HG02678 (cell line): ENCODE results near the gene CAMK1D.
"Not testable (repeated sequence)": the region's sequence is repeated elsewhere in the genome, so short reads cannot be mapped to it uniquely, and the experiment has no call there.

Experiments used
- ATAC-seq: cut with Tn5 transposase; IDR thresholded peaks from one replicate; pipeline ENCODE4 v1.9.1; 2021; ENCODE audit warnings: mild to moderate bottlenecking, moderate library complexity; ENCODE audit not compliant: unreplicated experiment

CAMK1D gene

DNA sequence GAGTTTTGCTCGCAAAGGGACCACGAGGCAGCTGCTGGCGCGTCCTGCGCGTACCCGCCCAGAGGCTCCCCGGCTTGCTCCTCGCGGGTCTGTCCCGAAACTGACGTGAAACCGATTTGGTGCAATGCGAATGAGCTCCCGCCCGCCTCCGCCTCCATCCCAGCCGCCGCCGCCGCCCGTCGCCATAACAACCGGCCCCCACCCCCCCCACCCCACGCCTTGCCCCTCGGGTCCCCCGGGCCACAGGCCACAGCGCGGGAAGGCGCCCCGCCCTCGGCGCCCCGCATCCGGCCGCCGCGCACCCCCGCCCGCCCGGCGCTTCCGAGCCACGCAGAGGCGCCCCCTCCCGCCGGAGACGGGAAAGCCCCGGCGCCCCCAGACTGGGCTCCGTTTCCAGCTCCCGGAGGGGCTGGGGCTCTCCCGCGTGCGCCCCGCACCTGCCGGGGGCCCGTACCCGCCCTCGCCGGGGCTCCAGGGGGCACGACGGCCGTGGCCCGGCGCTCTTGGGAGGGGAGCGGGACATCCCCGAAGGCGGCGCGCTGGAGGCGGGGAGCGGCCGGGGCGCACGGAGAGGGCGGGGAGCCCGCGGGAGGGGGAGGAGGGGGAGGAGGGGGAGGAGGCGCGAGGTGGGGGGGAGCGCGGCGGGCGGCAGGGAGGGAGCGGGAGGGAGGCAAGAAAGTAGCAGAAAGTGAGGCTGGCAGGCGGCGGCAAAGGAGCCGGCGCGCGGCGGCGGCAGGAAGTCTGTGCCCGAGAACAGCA, at the start of gene CAMK1D:
CAMK1D (plus strand) TSS at position 678 of the 759 bp plus-strand sequence.
- peak; percentile 47 for ATAC-seq

GRCh38 chr10:12301036-12301435, 48.3 kb upstream of the CAMK1D start:
- ATAC-seq, result not testable (repeated sequence)

GRCh38 chr10:12308057-12308456, 41.3 kb upstream of the CAMK1D start:
- ATAC-seq, result no peak

DNA sequence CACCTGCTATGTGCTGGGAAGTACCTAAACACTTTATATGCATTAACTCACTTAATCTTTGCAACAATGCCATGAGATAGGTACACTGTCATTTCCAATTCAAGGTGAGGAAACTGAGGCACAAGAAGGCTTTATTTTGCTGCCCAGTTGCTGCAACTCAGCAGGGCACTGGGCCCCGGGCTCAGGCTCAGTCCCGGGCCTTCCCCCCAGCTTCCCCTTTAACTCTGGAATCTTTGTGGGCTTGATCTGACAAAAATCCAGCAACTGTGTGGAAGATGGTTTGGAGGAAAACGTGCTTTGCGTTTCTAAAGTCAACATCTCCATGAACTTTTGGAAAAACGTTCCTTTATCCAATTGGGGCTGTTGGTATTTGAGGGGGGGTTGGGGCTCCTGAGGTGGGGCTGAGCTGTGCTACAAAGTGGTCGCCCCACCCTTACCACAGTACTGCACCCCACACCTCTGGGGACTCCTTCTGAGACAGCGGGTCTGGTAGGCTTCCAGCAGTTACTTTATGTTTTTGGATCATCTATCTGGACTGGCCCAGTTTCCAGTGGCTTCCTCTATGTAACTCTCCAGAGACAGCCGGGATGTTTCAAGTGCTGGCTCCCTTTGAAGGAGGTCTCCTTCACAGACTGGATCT, 40.5 kb upstream of the CAMK1D start:
- ATAC-seq, result no peak

DNA sequence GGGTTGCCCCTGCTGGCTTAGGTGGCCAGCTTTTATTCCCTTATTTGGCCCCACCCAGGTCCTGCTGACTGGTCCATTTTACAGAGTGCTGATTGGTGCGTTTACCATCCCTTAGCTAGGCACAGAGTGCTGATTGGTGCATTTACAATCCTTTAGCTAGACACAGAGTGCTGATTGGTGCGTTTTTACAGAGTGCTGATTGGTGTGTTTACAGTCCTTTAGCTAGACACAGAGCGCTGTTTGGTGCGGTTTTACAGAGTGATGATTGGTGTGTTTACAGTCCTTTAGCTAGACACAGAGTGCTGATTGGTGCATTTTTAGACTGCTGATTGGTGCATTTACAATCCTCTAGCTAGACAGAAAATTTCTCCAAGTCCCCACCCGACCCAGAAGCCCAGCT, 39.6 kb upstream of the CAMK1D start:
- ATAC-seq, result not testable (repeated sequence)

DNA sequence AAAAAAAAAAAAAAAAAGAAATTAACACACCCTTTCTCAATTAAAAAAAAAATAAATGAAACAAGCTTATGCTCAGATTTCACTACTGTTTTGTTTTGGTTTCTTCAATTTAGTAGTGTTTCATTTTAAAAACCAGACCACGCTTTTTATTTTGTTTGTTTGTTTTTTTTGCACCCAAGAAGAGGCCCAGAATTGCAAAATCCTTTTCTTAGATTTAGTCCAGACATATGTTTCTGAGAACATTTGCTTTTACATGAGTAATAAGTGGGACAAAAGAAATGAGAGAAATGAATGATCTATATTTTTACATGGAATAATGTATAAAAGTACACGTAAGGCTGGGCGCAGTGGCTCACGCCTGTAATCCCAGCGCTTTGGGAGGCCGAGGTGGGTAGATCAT, 34.5 kb upstream of the CAMK1D start:
- no peak for ATAC-seq

DNA sequence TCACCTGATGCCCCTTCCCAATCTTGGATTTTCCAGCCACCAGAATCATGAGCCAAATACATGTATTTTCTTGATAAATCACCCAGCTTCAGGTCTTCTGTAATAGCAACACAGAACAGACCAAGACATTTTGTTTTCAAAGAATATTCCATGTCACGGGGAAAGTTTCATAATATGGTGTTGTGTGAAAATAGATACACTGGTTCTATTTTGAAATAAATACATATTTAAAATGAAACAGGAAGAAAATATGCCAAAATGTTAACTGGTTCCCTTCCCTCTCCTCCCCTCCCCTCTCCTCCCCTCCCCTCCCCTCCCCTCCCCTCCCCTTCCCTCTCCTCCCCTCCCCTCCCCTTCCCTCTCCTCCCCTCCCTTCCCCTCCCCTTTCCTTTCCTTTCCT, 30.3 kb upstream of the CAMK1D start:
- ATAC-seq, result no peak

DNA sequence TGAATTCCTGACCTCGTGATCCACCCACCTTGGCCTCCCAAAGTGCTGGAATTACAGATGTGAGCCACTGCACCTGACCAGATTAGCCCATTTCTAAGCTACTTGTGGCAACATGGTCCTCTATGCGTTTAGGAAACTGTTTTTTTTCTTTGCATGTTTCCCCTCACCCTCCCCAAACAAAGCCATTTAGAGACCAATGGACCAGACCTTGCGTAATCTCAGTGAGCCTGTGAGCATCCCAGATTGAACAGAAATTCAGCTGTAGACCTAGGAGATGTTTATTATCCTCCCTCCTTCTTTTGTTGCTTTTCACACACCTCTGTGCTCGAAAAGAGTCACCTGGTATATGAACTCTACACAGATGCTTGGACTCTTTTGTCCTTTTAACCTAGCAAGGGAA, 28.5 kb upstream of the CAMK1D start:
- ATAC-seq, result no peak

DNA sequence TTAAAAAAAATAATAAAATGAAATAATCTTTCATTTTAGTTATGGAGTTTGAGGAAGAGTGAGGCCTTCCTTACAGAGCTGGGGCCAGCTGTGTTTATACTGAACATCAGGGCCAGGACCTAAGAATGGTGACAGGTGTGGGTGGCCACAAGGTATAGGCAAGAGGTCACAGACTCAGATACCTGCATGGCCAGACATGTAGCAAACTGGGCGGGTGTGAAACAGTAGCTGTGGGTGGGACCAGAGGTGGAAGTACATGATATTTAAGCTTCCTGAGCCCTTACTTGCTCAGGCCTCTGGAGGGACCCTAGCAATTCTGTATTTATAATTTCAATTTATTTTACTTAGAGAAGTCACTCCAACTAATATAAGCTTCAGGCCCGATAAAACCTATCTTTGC, 27.7 kb upstream of the CAMK1D start:
- no peak for ATAC-seq

- ATAC-seq, result no peak
Observed at GRCh38 chr10:12322583-12323131, 26.7 kb upstream of the CAMK1D start.

DNA sequence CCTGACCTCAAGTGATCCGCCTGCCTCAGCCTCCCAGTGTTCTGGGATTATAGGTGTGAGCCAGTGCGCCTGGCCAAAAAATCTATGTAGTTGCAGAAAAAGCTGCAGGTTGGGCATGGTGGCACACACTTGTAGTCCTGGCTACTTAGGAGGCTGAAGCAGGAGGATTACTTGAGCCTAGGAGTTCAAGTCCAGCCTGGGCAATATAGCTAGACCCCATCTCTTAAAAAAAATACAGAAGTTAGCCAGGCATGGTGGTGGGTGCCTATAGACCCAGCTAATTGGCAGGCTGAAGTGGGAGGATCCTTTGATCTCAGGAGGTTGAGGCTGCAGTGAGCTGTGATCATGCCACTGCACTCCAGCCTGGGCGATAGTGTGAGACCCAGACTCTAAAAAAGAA, 24.8 kb upstream of the CAMK1D start:
- ATAC-seq, result no peak

DNA sequence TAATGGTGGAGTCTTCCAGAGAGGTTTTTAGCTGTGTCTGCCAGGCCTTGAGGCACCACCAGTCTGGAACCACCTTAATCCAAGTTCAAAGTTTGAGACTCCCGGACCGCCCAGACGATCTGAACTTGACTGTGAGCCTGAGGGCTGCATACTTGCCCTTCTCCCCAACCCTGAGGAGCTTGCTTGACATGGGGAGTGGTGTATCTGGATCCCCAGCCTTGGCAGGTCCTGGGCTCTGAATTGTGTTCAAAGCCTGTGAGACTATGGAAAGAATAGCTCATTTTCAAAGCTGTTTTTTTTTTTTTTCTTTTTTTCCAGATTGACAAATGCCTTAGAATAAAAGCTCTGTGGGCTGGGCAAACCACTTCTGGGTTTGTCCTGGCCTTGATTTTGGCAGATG, 22.3 kb upstream of the CAMK1D start:
- no peak for ATAC-seq

- no peak for ATAC-seq
Observed at GRCh38 chr10:12327476-12327875, 21.9 kb upstream of the CAMK1D start.

GRCh38 chr10:12328312-12328711, 21.0 kb upstream of the CAMK1D start:
- ATAC-seq, result not testable (repeated sequence)

- ATAC-seq, result no peak
Observed at GRCh38 chr10:12332572-12333379, 16.6 kb upstream of the CAMK1D start.

GRCh38 chr10:12333380-12334185, 15.8 kb upstream of the CAMK1D start:
- peak; percentile 70 for ATAC-seq

DNA sequence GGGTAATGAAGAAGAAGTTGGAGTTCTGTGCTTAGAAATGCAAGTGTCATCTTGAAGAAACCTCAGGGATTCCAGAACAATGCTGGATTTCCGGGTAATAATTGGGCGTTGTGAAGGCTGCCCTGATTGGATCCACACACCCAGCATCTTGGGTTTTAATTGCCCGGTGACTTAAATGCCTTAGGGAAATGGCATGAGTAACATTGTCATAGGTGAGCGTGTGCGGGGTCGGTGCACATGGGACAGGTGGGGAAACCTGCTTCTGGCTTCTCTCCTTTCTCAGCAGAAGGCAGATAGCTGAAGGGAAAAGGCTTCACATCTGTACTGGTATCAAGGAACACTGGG, 15.2 kb upstream of the CAMK1D start:
- ATAC-seq, result no peak

GRCh38 chr10:12335169-12335568, 14.2 kb upstream of the CAMK1D start:
- not testable (repeated sequence) for ATAC-seq

GRCh38 chr10:12337453-12338372, 11.6 kb upstream of the CAMK1D start:
- no peak for ATAC-seq

DNA sequence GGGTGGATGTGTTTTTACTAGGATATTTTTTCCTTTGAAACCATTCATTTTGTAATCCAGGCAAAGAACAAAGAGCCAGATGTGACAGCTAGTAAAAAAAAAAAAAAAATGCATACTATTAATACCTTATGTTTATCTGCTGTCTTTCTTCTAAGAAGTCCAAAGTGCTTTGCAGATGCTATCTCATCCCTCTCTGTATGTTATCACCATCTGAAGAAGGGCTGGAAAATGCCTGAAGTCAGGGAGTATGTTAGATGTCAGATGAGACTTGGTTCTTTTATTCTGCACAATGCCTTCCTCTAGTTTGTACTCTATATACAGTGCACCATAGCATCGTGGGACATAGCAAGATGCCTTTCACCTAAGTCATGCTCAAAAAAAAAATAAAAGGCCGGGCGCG, 10.4 kb upstream of the CAMK1D start:
- no peak for ATAC-seq
